HEK293T (cell line): ENCODE measurements around the gene FAM20C.

ENCODE experiments used
- CTCF ChIA-PET: fragments of 350-600 bp; formaldehyde crosslinking; extraction: SDS; loops from one replicate; lab custom pipeline; 2021; ENCODE audit warnings: antibody characterized with exemption, inconsistent platforms; lab: Yijun Ruan, JAX
- POLR2A ChIA-PET: fragments of 350-600 bp; formaldehyde crosslinking; extraction: SDS; loops from one replicate; lab custom pipeline; 2020; ENCODE audit warnings: antibody characterized with exemption, inconsistent platforms; lab: Yijun Ruan, JAX
- DNase-seq: peaks from one replicate; pipeline ENCODE4 v3.0.0; 2012; ENCODE audit warnings: mixed read lengths; ENCODE audit errors: extremely low spot score
- ARNT ChIP-seq: fragments of 450-650 bp; IDR thresholded peaks from 2 replicates; pipeline ENCODE4 v1.6.1; 2017; ENCODE audit warnings: mild to moderate bottlenecking
- BHLHE40 ChIP-seq: fragments of 450-650 bp; IDR thresholded peaks from 2 replicates; pipeline ENCODE4 v1.6.1; 2016; ENCODE audit warnings: mild to moderate bottlenecking, moderate library complexity, borderline replicate concordance
- CTBP1 ChIP-seq: fragments of 450-650 bp; IDR thresholded peaks from 2 replicates; pipeline ENCODE4 v1.6.1; 2016; ENCODE audit warnings: borderline replicate concordance
- ELF4 ChIP-seq: fragments of 450-650 bp; IDR thresholded peaks from 2 replicates; pipeline ENCODE4 v1.6.1; 2017; ENCODE audit warnings: antibody characterized with exemption
- FOXA1 ChIP-seq: fragments of 450-650 bp; IDR thresholded peaks from 2 replicates; pipeline ENCODE4 v1.6.1; 2016; ENCODE audit warnings: mild to moderate bottlenecking
- FOXK2 ChIP-seq: fragments of 450-650 bp; IDR thresholded peaks from 2 replicates; pipeline ENCODE4 v1.6.1; 2016; ENCODE audit warnings: mild to moderate bottlenecking
- FOXM1 ChIP-seq: fragments of 450-650 bp; IDR thresholded peaks from 2 replicates; pipeline ENCODE4 v1.6.1; 2017; ENCODE audit warnings: mild to moderate bottlenecking, borderline replicate concordance
- HDGF ChIP-seq: fragments of 450-650 bp; IDR thresholded peaks from 2 replicates; pipeline ENCODE4 v1.6.1; 2017; ENCODE audit warnings: antibody characterized with exemption, borderline replicate concordance
- L3MBTL2 ChIP-seq: fragments of 450-650 bp; conservative IDR thresholded peaks from 2 replicates; pipeline ENCODE4 v1.6.1; 2016; ENCODE audit warnings: mild to moderate bottlenecking
- LEF1 ChIP-seq: fragments of 450-650 bp; IDR thresholded peaks from 2 replicates; pipeline ENCODE4 v1.6.1; 2017; ENCODE audit warnings: mild to moderate bottlenecking, borderline replicate concordance
- NFRKB ChIP-seq: fragments of 450-650 bp; IDR thresholded peaks from 2 replicates; pipeline ENCODE4 v1.6.1; 2016; ENCODE audit warnings: mild to moderate bottlenecking, moderate library complexity
- SP1 ChIP-seq: fragments of 450-650 bp; IDR thresholded peaks from 2 replicates; pipeline ENCODE4 v1.6.1; 2017
- SUZ12 ChIP-seq: fragments of 450-650 bp; IDR thresholded peaks from 2 replicates; pipeline ENCODE4 v1.6.1; 2016; ENCODE audit warnings: mild to moderate bottlenecking
- TARDBP ChIP-seq: fragments of 450-650 bp; IDR thresholded peaks from 2 replicates; pipeline ENCODE4 v1.6.1; 2016
- ZNF384 ChIP-seq: fragments of 450-650 bp; IDR thresholded peaks from 2 replicates; pipeline ENCODE4 v1.6.1; 2016
- TF ChIP-seq, protein P1 (sequence below): fragments of 450-650 bp; IDR thresholded peaks from 2 replicates; pipeline ENCODE4 v1.6.1; 2016

Gene FAM20C

GRCh38 chr7:191105-191980 is 1.0 kb upstream of the FAM20C start:
- no peak for TF ChIP-seq SP1
- TF ChIP-seq LEF1 = no peak
- TF ChIP-seq NFRKB = no peak
- no peak for TF ChIP-seq ARNT
- no peak for TF ChIP-seq FOXK2
- TF ChIP-seq ELF4 = no peak
- no peak for TF ChIP-seq FOXA1
- TF ChIP-seq SUZ12 = no peak
- DNase-seq = peak; percentile 33
- ChIA-PET CTCF (no interaction called here), POLR2A (interaction anchor here (1.0 to 1.1 kb wide), 2 partner anchors 24 to 44 kb away, joined by 3 to 4 read pairs; no protein-coding TSS in a partner anchor)

DNA sequence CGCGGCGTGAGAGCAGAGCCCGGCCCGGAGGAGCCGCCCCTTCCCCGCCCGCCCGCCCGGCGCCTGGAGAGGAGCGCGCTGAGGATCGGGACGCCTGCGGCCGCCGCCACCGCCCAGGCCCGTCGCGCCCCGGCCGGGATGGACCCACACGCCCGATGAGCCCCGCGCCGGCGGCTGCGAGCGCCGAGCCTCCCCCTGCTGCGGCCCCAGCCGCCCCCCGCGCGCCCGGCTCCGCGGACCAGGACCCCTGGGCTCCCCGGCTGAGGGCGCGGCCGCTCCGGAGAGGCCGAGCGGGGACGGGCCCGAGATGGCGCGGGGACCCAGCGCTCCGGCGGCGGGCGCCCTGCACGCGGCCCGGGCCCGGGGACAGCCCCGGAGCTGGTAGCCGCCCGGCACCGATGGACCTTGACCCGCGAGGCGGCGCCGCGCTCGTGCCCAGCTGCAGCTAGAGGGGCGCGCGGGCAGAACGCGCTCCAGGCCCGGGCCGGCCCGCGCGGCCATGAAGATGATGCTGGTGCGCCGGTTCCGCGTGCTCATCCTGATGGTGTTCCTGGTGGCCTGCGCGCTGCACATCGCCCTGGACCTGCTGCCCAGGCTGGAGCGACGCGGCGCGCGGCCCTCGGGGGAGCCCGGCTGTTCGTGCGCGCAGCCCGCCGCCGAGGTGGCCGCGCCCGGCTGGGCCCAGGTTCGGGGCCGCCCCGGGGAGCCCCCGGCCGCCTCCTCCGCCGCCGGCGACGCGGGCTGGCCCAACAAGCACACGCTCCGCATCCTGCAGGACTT is 520 bp downstream of the FAM20C start:
- POLR2A ChIA-PET = no interaction called here
- no peak for TF ChIP-seq ELF4
- no peak for TF ChIP-seq SP1
- no peak for TF ChIP-seq SUZ12
- no peak for TF ChIP-seq CTBP1
- CTCF ChIA-PET = no interaction called here
- peak; percentile 35 for DNase-seq

DNA sequence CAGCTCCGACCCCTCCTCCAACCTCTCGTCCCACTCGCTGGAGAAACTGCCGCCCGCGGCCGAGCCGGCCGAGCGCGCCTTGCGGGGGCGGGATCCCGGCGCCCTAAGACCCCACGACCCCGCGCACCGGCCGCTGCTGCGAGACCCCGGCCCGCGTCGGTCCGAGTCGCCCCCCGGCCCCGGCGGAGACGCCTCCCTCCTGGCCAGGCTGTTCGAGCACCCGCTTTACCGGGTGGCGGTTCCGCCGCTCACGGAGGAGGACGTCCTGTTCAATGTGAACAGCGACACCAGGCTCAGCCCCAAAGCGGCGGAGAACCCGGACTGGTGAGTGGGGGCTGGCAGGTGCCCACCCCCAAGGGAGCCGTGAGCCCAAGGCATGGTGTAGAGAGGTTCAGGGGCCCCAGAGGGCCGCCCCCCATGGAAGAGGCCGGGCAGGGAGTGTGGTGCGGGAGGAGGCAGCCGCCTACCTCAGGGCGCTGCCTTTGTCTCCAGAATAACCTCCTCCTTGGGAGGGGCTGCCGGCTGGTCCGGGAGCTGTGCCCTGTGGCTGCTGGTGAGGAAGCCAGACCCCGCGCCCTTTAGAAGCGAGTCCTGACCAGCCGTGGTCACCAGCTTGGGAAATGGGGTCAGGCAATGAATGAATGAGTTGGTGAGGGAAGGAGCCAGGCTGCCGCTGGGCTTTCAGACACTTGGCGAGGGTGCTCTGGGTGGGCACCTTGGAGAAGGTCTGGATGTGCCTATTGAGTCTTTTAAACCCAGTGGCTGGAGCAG is 1.3 kb downstream of the FAM20C start:
- POLR2A ChIA-PET = no interaction called here
- CTCF ChIA-PET = no interaction called here
- DNase-seq = no peak
- TF ChIP-seq LEF1 (no peak), ARNT (no peak), SP1 (no peak), SUZ12 (no peak), L3MBTL2 (no peak), FOXK2 (no peak), ZNF384 (no peak), ELF4 (no peak), NFRKB (no peak), CTBP1 (no peak), FOXM1 (no peak), FOXA1 (no peak), BHLHE40 (no peak), HDGF (no peak), TARDBP (no peak)
- TF ChIP-seq, protein P1, sequence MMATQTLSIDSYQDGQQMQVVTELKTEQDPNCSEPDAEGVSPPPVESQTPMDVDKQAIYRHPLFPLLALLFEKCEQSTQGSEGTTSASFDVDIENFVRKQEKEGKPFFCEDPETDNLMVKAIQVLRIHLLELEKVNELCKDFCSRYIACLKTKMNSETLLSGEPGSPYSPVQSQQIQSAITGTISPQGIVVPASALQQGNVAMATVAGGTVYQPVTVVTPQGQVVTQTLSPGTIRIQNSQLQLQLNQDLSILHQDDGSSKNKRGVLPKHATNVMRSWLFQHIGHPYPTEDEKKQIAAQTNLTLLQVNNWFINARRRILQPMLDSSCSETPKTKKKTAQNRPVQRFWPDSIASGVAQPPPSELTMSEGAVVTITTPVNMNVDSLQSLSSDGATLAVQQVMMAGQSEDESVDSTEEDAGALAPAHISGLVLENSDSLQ = no peak

GRCh38 chr7:194252-195009 is 2.1 kb downstream of the FAM20C start:
- DNase-seq = no peak
- CTCF ChIA-PET = no interaction called here
- TF ChIP-seq ELF4 (no peak), SP1 (no peak), L3MBTL2 (no peak), FOXK2 (no peak), NFRKB (no peak), FOXM1 (no peak), CTBP1 (no peak)
- TF ChIP-seq, protein P1 = no peak
- POLR2A ChIA-PET = no interaction called here

DNA sequence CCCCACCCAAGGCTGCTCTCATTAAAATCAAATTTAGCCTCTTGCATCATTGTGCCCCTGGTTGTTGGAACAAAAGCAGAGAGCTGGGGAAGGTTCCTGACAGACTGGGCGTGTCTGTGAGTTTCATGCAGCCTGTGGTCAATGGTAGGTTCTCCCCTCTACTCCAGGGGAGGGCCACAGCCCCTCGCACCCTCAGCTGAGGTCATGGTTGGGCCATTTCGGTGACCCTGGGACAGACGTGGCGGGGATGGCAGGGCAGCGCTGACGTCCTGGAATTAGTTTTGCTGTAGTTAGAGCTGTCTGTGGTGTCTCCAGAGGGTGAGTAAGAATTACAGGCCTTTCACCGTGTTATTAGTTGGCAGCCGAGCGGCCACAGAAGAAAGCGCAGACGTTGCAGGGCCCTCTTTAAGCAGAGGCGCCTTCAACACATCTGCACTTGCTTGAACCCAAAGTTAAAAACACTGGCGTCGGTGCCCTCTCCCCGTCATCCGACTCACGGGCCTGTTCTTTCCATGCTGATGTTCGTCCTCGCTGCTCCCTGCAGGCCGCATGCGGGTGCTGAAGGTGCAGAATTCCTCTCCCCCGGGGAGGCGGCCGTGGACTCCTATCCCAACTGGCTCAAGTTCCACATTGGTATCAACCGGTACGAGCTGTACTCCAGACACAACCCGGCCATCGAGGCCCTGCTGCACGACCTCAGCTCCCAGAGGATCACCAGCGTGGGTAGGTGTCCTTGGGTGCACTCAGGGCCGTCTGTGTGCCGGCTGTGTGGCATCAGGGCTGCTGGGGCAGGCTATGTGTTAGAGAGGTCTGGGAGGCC is 2.8 kb downstream of the FAM20C start:
- CTCF ChIA-PET = no interaction called here
- no peak for DNase-seq
- no peak for TF ChIP-seq ARNT
- no peak for TF ChIP-seq TARDBP
- TF ChIP-seq, protein P1 = no peak
- TF ChIP-seq FOXM1 = no peak
- TF ChIP-seq LEF1 = no peak
- no peak for TF ChIP-seq FOXA1
- no peak for TF ChIP-seq CTBP1
- no peak for TF ChIP-seq BHLHE40
- TF ChIP-seq ZNF384 = no peak
- no peak for TF ChIP-seq NFRKB
- TF ChIP-seq FOXK2 = no peak
- POLR2A ChIA-PET = no interaction called here
